Limb (tissue), 2 donors: ENCODE results near the gene POLDIP3.
"Not testable (repeated sequence)": the region's sequence is repeated elsewhere in the genome, so short reads cannot be mapped to it uniquely, and the experiment has no call there.

ENCODE experiments used
- DNase-seq, 2 donors: peaks; one replicate each; pipeline ENCODE4 v3.0.0-alpha.2; 2016; ENCODE audit errors: extremely low spot score in 2 of 2

Gene POLDIP3

DNA sequence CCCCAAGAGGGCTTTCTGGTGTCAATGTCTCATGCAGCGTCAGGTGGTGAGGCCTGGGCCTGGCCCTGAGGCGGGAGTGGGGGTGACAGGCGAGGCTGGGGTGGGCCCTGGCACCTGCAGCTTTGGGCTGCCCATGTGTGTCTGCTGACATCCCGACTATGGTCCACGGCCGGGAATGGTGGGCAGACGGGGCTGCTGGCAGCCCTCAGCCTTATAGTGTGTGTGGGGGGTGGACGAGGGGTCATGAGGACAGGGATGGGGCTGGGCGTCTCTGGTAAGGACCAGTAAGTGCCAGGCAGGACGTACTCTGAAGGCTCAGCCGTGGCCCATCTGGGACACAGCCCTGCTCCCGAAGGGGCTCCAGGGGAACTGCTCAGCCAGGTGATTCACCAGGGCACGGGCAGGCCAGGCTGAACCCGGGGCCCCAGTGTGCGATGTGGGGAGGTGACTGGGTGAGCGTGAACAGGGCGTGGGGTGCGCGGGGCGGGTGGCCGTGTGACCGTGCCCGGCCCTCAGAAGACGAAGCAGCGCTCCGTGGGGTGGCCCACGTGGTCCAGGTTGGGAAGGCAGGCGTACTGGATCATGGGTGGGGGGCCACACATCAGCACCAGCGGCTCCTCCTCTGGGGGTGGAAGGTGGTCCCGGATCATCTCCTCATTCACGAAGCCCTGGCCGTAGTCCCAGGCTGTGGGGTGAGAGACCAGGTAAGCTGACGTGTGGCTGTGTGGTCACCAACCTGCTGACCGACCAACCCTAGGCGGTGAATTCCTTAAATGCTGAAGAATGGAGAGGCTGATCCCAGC, 4.8 kb upstream of the POLDIP3 start:
- no peak for DNase-seq

DNA sequence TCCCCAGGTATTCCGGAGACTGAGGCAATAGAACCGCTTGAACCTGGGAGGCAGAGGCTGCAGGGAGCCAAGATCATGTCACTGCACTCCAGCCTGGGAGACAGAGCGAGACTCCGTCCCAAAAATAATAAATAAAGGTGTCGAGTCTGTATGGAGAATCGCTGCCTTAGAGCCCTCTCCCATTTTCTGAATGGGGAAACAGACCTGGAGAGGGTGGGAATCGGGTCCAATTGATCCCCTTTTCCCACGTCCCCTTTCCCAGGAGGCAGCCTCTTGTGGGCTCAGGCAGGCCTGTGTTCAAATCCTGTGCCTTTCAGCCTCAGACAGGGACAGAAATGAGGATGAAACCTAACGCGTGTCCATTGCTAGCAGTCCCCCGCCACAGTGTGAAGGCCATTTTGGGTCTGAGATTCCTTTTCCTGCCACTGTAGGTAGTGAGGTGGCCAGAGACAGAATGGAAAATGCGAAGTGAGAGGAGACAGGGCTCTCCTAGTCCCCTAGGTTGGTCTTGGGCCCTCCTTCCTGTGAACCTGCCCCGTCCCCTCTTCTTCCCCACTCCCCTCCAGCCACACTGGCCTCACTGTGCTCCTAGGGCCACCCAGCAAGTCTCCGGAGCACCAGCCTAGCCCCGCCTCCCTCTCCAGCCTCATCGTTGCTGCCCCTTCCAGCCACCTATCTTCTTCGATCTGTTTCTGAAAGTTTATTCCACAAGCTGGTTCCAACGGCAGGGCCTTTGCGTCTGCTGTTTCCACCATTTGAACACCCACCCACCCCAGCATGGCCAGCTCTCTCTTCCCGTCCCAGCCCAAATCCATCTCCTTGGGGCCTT, 2.7 kb upstream of the POLDIP3 start:
- no peak for DNase-seq

DNA sequence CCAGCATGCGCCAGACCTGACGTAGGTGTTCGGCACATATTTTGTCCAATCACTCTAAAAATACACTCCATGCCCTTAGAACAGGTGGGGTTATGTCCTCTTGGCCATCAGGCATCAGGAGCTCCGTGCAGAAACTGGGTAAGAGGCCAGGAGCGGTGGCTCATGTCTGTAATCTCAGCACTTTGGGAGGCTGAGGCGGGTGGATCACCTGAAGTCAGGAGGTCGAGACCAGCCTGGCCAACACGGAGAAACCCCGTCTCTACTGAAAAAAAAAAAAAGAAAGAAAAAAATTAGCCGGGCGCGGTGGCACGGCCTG, 1.1 kb upstream of the POLDIP3 start:
- not testable (repeated sequence) for DNase-seq

DNA sequence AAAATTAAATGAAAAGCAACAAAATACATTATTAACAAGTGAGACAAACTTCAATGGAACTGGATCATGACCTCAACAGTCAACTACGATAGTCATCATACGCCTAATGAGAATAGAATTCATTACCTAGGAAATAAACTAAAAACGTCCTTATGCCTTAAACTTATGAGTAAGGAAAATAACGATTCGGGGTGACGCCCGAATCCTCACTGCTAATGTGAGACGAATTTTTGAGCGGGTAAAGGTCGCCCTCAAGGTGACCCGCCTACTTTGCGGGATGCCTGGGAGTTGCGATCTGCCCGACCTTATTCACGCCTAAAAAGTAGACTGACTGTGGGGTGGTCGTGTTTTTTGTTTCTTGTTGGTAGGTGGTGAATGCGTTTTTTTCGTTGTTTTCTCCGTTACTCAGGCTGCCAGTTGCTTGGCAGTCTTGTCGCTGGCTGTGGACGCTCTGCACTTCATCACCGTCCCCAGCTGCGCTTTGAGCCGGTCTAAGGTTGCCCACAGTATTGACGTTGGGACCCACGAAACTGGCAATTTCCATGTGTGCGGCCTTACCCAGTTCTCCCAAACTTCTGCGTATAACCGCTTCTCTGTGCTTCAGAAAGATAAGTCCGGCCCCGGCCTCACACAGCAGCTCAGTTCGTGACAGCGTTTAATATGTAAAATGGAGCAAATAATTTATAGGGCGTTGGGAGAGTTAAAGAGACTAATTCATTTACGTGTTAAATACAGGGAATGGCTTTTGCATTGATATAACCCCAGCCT, 593 bp upstream of the POLDIP3 start:
- DNase-seq = peak; percentile 91 to 97

DNA sequence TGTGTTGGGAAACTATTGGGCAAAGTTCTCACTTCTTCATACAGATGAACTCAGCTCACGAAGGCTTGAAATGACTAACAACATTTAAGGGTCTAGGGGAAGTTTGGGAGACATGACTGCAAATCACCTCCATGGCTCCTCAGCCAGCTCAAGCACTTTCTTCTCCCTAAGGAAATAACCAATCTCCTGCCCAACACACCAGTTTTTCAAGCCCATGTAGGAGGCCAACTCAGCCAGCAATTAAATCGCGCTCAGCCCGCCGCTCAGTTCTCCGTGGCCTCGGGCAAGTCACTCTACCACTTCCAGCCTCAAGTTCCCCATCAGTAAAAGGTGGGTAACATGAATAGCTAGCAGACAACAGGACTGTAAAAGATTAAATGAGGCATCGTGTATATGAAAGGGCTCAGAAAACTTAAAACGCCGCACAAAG, 796 bp downstream of the POLDIP3 start:
- no peak for DNase-seq

DNA sequence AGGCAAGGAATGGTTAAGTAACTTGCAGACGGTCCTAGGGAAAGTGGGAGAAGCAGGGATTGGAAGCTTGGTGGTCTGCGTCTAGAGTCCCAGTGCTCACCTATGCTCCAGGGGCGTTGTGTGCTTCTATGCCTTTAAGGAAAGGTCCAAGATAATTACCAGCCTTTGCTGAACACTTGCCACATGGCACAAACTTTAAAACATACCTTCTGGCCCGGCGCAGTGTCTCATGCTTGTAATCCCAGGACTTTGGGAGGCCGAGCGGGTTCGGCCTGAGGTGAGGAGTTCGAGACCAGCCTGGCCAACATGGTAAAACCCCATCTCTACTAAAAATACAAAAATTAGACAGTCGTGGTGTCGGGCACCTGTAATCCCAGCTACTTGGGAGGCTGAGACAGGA, 2.3 kb downstream of the POLDIP3 start:
- DNase-seq = no peak

DNA sequence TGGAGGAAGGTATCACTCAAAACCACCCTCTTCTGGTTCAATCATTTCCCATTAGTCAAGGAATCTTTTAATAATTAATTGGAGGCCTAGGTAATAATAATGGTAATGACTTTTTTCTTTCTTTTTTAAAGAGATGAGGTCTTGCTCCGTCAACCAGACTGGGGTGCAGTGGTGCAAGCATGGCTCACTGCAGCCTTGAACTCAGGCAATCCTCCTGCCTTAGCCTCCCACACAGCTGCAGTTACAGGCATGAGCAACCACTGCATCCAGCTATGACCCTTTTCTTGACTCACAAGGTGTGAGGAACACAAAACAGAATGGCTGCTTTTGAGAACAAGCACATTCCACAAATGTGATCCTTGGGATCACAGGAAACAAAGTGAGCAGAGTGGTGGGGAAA, 3.6 kb downstream of the POLDIP3 start:
- DNase-seq = no peak

DNA sequence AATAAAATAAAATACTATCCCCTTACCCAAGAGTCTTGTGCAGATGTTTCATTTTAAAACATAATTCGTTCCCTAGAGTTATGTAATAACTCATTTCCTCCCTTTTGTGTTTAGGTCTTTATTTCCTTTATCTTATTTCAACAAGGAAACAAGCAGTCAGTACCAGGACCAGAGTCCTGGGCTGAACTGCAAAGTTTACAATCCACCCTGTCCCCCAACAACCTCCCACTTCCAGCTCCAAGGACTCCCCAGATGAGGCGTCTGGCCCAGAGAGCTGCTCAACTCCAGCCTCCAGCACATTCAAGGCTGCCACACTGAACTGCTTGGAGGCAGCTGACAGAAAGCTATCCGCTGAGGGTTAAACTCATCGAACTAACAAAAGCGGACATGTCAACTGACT, 4.5 kb downstream of the POLDIP3 start:
- no peak for DNase-seq

DNA sequence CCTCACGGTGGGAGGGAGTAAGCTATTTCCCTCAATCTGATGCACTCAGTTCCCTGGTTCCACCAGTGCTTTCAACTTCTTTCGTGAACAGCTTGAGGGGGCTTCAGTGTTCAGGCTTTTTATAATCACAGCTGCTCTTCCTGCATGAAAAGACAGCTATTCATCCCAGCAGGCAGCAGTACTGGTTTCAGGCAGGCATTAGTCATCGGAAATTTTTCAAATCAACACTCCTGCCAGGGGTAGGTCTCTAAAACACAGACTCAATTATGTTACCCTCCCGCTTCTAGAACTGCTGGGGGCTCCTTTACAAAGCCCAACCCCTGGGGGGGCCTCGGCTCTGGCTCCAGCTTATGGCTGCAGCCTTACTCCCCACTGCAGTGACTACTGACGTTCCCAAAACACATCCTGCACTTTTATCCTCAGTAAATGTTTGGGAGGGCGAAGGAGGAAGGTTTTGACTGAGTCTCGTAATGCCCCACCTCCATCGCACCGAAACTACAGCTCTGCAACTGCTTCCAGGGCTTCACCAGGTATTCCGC, 5.8 kb downstream of the POLDIP3 start:
- DNase-seq = peak; percentile 50 to 65

DNA sequence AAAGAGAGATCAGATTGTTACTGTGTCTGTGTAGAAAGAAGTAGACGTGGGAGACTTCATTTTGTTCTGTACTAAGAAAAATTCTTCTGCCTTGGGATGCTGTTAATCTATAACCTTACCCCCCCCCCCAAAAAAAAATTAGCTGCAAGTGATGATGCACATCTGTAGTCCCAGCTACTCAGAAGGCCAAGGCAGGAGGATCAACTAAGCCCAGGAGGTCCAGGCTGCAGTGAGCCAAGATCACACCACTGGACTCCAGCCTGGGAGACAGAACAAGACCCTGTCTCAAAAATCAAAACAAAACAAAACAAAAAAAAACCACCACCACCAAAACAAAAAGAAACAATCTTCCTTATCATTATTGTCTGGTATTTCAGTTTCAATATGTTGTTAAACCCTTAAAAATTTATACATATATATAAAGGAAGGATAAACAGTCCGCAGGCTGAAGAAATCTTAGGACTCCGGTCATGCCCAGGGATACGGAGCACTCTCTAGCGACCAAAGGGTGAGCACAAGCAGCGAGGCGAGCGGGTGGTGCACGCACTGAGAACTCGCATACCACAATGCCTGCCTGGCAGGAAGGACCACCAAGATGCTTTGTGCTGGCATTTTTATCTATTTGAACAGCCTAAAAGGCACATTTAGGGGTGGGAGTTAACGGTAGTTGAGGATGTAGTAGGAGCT, 6.4 kb downstream of the POLDIP3 start:
- no peak for DNase-seq

DNA sequence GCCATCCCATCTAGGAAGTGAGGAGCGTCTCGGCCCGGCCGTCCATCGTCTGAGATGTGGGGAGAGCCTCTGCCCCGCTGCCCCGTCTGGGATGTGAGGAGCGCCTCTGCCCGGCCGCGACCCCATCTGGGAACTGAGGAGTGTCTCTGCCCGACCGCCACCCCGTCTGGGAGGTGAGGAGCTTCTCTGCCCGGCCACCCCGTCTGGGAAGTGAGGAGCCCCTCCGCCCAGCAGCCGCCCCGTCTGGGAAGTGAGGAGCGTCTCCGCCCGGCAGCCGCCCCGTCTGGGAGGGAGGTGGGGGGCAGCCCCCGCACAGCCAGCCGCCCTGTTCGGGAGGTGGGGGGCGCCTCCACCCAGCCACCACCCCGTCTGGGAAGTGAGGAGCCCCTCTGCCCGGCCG, 7.0 kb downstream of the POLDIP3 start:
- not testable (repeated sequence) for DNase-seq

DNA sequence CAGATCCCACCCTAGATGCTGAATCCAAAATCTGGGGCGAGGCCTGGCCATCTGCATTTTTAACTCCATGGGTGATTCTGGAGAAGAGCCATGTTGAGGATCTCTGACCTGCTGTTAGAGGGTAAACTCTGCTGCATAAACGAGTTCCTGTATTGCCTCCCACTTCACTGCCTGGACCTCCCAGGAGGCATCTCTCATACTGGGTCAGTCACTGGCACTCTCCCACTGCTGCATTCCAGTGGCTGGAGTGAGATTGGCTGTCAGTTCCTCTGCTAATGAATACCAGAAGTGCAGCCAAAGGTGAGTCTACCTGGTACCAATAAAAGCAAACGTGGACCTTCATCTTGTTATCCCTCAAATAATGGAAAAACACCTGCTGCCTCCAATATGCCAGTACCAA, 10.3 kb downstream of the POLDIP3 start:
- DNase-seq = no peak

DNA sequence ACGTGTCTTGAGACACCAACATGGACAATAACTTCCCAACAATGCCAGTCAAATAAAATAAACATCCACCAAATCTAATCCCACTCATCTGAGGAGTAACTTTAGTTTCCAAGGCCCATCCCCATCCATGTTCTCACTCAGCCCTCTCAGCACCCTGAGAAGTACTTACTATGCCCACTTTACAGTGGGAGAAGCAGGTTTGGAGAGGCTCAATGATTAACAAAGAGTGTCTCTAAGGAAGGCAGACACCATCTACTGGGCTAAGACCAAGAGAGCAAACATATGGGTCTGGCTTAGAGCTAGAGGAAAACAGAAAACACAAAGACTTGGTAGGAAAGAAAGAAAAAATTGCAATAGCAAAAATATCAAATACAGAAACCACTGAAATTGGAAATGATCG, 11.3 kb downstream of the POLDIP3 start:
- no peak for DNase-seq

DNA sequence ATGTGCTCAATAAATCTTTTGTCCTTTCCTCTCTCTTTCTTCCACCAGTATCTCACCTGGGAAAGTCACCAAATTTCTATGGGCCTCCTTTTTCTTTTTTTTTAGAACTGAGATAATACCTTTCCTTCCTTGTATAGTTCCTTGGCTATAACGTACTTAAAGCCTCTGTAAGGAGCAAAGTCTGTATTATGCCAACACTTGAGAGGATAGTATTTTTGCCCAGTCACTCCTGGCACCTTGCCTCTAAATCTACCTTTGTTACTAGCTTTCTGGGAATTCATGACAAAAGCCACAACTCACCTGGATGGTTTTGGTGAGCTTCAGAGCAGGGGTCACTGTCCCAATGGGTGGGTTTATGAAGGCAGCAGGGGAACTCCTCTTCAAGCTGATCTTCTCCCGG, 12.2 kb downstream of the POLDIP3 start:
- no peak for DNase-seq

DNA sequence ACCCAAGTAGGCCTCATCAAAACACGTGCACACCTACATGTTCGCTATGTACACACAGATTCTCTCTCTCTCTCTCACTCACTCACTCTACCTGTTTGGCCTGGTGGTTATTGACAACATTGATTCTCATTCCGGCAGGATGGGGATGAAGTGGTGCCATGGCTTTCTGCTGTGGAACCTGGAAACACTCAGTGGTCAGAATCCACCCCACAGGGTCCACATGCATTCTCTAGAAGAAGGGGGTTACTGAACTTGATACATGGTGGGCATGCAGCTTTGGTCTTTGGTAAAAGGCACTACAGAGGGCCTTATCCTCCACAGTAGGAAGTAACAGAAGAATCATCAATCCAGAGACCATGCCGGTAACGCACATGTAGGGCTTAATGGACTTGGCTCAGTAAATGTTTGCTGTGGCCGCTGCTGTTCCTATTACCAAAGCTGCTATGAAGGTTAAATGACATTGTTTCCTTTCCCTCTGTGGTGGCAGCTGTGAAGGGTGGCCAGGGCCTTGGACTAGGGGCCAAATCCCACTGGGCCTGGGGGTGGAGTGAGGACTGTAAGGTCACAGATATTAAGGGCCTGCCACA, 12.7 kb downstream of the POLDIP3 start:
- no peak for DNase-seq

DNA sequence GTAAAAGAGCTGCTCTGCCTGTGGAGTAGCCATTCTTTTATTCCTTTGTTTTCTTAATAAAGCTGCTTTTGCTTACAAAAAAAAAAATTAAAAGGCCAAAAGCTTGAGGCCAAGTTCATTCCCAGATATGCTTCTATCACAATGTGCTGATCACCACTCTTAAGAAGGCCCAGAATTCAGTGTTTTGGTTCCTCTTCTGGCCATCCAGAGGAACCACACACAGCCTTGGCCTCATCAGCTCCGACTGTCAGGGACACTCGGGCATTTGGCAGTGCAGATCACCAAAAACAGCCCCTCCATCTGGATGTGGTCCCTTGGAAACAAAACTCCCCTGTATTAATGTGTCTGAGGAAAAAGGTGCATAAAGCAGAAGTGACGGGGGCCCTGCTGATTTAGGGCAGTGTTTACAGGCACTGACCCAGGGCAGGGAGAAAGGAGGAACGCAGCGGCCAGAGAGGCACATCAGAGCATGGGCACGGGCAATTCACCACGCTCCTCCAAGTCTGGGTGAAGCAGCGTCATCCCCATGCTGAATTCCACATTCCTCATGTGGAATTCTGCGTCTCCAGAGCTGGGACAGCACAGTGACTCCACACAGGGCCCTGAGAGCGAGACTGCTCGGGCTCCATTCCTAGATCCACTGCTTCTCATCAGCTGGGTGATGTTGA, 17.7 kb downstream of the POLDIP3 start:
- no peak for DNase-seq

DNA sequence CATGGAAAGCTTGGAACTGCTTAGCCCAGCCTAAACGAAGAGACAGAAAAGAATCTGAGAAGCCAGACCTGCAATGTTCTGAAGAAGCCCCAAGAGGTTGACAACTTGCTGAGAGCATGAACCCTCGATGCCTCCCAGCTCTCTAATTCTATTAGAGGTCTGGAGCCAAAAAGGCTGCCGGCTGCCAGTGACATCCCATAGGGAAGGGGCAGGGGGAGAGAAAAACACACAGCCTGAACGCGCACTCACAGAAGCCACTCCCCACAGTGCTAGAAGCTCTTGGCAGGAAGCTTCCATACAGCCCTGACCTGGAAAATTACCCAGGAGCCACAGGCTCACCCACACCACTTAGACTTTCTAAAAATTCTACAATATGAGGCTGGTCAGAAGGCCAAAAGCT, 18.3 kb downstream of the POLDIP3 start:
- peak in 1 of 2 donors; percentile 40 for DNase-seq

DNA sequence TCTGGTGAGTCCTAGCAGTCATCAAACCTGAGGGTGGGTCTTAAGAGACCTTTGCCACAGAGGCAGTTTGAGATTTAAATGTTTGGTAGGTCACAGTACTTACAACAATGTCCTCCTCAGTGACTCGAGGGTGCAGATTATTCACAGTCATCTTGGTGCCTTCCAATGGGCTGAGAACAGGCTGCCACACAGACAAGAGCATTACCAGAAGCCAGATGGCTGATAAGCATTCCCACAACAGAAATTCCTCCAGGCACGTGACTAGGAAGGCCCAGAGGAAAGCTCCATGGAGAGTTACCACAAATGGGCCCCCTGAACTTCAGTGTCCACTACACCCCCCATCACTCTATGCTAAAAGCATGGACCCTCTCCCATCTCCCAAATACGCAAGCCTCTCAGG, 19.2 kb downstream of the POLDIP3 start:
- DNase-seq = no peak

DNA sequence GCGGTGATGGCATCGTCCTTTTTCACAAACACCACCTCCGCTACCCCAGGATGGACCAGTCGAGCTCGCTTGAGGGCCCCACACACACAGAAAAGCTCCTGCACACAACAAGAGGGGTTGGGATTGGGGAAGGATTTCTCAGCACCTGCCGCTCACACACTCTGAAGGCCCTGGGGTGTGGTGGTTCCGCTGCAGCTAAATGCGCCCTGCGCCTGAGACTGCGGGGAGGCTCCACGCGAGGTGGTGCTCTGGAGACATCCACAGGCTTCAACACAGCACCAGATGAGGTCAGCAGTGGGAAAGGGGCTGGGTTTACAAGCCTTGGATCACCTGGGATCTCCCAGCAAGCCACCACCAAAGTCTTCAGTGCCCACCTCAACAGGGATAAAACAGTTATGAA, 22.7 kb downstream of the POLDIP3 start:
- no peak for DNase-seq

DNA sequence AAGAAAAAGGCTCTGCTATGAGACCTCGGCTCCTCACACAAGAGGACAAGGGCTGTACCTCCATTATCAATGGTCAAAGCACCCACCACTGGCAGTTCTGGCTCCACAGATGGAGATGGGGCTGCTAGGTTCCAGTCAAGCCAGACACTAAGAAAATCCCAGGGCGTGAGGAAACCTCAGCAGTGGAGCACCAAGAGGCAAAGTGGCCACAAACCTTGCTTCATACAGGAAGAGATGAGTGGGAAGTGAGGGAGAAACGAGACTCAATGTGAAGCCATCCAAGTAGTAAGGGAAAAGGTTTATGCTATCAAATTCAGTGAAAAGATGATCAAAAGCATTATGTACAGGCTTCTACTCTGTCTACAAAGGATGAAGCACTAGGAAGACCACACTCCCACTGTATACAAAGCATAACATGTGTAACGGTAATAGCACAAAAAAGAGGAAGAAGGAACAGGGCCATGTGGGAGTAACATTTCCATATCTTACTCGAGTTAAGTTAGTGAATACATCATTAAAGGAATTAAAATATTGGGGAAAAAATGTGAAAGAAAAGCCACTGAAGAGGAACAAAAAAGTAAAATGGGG, 27.0 kb downstream of the POLDIP3 start:
- DNase-seq = no peak
